ENCODE measurements around the gene SKOR1.
A peak's percentile ranks its signal among the peaks of the same experiment; 100 is the strongest.

Gene SKOR1

GRCh38 chr15:67845974-67846373 is 20.7 kb downstream of the SKOR1 start:
- peaks cover 0 to 8% (median 3%) of the 10 kb centered on the region in 4 donors for H3K4me1 ChIP-seq
- peak in 1 of 2 donors; percentile 12 for DNase-seq
- intact Hi-C loops (cut with DNase I; ENCODE audit: low total_unique reads), result no loop called here
- H3K9me3 ChIP-seq, result peaks cover 0 to 4% (median 0%) of the 10 kb centered on the region in 3 donors
- TF ChIP-seq CTCF (IDR thresholded peaks at IDR 0.05), result no peak
- H3K4me3 ChIP-seq, result no peak overlapping the region
- H3K27me3 ChIP-seq, result no peaks in the 10 kb centered on the region
- no peaks in the 10 kb centered on the region for H3K36me3 ChIP-seq
- H3K27ac ChIP-seq, result no peak overlapping the region

GRCh38 chr15:67849538-67849937 is 24.2 kb downstream of the SKOR1 start:
- no peak overlapping the region for H3K27ac ChIP-seq
- H3K27me3 ChIP-seq, result no peaks in the 10 kb centered on the region
- no peak for DNase-seq
- H3K4me1 ChIP-seq, result no peaks in the 10 kb centered on the region
- peaks cover 0 to 4% (median 0%) of the 10 kb centered on the region in 3 donors for H3K9me3 ChIP-seq
- no peak overlapping the region for H3K4me3 ChIP-seq
- no peaks in the 10 kb centered on the region for H3K36me3 ChIP-seq
- TF ChIP-seq CTCF (IDR thresholded peaks at IDR 0.05), result no peak
- intact Hi-C loops (cut with DNase I; ENCODE audit: low total_unique reads), result no loop called here

GRCh38 chr15:67850336-67850735 is 25.0 kb downstream of the SKOR1 start:
- Histone ChIP-seq H3K27me3 (no peaks in the 10 kb centered on the region), H3K4me3 (no peak overlapping the region), H3K4me1 (no peaks in the 10 kb centered on the region), H3K36me3 (no peaks in the 10 kb centered on the region), H3K9me3 (peaks cover 0 to 4% (median 0%) of the 10 kb centered on the region in 3 donors), H3K27ac (no peak overlapping the region)
- intact Hi-C loops (cut with DNase I; ENCODE audit: low total_unique reads), result no loop called here
- TF ChIP-seq CTCF (IDR thresholded peaks at IDR 0.05), result no peak
- no peak for DNase-seq

- H3K27me3 ChIP-seq, result no peaks in the 10 kb centered on the region
- H3K27ac ChIP-seq, result no peak overlapping the region
- no peak for TF ChIP-seq CTCF (IDR thresholded peaks at IDR 0.05)
- H3K4me1 ChIP-seq, result no peaks in the 10 kb centered on the region
- intact Hi-C loops (cut with DNase I; ENCODE audit: low total_unique reads), result no loop called here
- H3K36me3 ChIP-seq, result no peaks in the 10 kb centered on the region
- peaks cover 0 to 4% (median 0%) of the 10 kb centered on the region in 3 donors for H3K9me3 ChIP-seq
- no peak overlapping the region for H3K4me3 ChIP-seq
- DNase-seq, result no peak
Measured at GRCh38 chr15:67850994-67851571, 25.8 kb downstream of the SKOR1 start.

- no peaks in the 10 kb centered on the region for H3K4me1 ChIP-seq
- intact Hi-C loops (cut with DNase I; ENCODE audit: low total_unique reads), result no loop called here
- H3K27me3 ChIP-seq, result no peaks in the 10 kb centered on the region
- no peaks in the 10 kb centered on the region for H3K36me3 ChIP-seq
- H3K27ac ChIP-seq, result no peak overlapping the region
- no peak for TF ChIP-seq CTCF (IDR thresholded peaks at IDR 0.05)
- peaks cover 0 to 4% (median 0%) of the 10 kb centered on the region in 3 donors for H3K9me3 ChIP-seq
- DNase-seq, result no peak
- no peak overlapping the region for H3K4me3 ChIP-seq
Measured at GRCh38 chr15:67852418-67852817, 27.1 kb downstream of the SKOR1 start.

- intact Hi-C loops (cut with DNase I; ENCODE audit: low total_unique reads), result no loop called here
- no peaks in the 10 kb centered on the region for H3K36me3 ChIP-seq
- H3K27ac ChIP-seq, result no peak overlapping the region
- no peaks in the 10 kb centered on the region for H3K4me1 ChIP-seq
- H3K27me3 ChIP-seq, result no peaks in the 10 kb centered on the region
- no peak for DNase-seq
- H3K9me3 ChIP-seq, result peaks cover 0 to 4% (median 0%) of the 10 kb centered on the region in 3 donors
- no peak overlapping the region for H3K4me3 ChIP-seq
- no peak for TF ChIP-seq CTCF (IDR thresholded peaks at IDR 0.05)
Measured at GRCh38 chr15:67853454-67853853, 28.1 kb downstream of the SKOR1 start.

Measured in tibial artery (tissue), 4 donors.